DOHH2 (cell line): ENCODE data around the gene GAA.

Experiments
- CTCF ChIP-seq: fragments of 200-600 bp; sonication (generic); IDR thresholded peaks from one replicate; pipeline ENCODE4 v1.5.1; 2014; ENCODE audit warnings: antibody characterized with exemption, mild to moderate bottlenecking, low read depth, low read length; ENCODE audit not compliant: poor library complexity, severe bottlenecking
- EZH2phosphoT487 ChIP-seq: fragments of 200-600 bp; sonication (generic); IDR thresholded peaks from 2 replicates; pipeline ENCODE4 v1.6.1; 2017; ENCODE audit warnings: borderline replicate concordance, mild to moderate bottlenecking, antibody characterized with exemption, low read length, moderate library complexity, mixed read lengths

DNA sequence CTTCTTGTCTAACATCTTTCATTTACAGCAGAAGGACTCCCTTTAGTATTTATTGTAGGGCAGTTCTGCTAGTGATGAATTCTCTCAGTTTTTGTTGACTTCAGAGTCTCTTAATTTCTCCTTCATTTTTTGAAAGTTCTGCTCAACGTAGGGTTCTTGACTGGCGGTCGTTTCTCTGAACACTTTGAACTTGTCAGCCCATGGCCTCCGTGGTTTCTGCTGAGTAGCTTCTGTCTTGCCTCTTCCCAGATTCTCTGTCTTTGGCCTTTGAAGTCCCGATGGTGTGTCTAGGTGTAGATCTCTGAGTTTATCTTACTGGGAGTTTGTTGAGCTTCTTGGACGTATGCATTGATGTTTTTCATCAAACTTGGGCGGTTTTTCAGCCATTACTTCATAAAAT is 13.4 kb downstream of the GAA start:
- TF ChIP-seq CTCF, result no peak
- no peak for TF ChIP-seq EZH2phosphoT487
